ENCODE measurements around the gene OR6T1.

The OR6T1 gene

DNA sequence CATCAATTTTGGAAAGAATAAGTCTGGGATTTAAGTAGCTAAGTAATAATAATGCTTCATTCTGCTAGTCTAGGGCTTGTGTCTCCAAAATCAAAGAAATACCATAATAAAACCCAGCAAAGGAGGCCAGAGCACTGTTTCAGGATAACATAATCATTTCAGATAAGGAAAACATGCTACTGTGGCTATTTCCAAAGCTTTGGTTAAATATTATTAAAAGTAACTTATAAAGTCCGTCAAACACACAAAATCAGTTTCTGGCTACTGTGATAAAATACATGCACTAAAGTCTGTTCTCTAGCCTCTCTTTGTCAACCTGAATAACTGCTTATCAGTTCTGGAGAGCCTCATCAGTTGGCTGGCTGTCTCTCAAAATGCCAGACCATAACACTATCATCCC is 1.5 kb upstream of the OR6T1 start:
- no peak for DNase-seq (ENCODE audit: low read depth, low spot score)
- H3K4me3 ChIP-seq (ENCODE audit: low read depth, low read length) = no peak overlapping the region
- TF ChIP-seq, protein P1, sequence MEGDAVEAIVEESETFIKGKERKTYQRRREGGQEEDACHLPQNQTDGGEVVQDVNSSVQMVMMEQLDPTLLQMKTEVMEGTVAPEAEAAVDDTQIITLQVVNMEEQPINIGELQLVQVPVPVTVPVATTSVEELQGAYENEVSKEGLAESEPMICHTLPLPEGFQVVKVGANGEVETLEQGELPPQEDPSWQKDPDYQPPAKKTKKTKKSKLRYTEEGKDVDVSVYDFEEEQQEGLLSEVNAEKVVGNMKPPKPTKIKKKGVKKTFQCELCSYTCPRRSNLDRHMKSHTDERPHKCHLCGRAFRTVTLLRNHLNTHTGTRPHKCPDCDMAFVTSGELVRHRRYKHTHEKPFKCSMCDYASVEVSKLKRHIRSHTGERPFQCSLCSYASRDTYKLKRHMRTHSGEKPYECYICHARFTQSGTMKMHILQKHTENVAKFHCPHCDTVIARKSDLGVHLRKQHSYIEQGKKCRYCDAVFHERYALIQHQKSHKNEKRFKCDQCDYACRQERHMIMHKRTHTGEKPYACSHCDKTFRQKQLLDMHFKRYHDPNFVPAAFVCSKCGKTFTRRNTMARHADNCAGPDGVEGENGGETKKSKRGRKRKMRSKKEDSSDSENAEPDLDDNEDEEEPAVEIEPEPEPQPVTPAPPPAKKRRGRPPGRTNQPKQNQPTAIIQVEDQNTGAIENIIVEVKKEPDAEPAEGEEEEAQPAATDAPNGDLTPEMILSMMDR (IDR thresholded peaks at IDR 0.05; ENCODE audit: low read depth, low read length) = no peak
- in situ Hi-C loops (cut with HindIII; ENCODE audit: low sequenced_read_pairs) = no loop called here

DNA sequence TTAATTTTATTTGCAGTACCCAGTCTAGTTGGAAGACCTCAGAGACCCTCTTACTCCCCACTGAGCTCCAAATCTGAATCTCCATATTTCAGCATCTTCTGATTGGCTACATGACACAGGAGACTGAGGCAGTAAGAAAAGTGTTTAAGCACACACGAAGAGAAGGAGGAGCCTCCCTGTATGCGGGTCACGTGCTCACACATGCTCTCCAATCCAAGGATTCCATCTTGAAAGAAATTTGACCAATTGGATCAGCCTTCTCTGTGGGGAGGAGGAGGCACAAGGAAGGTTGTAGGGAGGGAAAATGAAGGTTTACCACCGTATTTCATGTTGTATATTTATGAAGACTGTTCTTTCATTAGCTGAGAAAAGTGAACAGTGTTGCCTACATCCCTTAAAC is 1.2 kb downstream of the OR6T1 start:
- no peak for DNase-seq (ENCODE audit: low read depth, low spot score)
- in situ Hi-C loops (cut with HindIII; ENCODE audit: low sequenced_read_pairs) = no loop called here
- no peak overlapping the region for H3K4me3 ChIP-seq (ENCODE audit: low read depth, low read length)
- TF ChIP-seq, protein P1 (IDR thresholded peaks at IDR 0.05; ENCODE audit: low read depth, low read length) = no peak

DNA sequence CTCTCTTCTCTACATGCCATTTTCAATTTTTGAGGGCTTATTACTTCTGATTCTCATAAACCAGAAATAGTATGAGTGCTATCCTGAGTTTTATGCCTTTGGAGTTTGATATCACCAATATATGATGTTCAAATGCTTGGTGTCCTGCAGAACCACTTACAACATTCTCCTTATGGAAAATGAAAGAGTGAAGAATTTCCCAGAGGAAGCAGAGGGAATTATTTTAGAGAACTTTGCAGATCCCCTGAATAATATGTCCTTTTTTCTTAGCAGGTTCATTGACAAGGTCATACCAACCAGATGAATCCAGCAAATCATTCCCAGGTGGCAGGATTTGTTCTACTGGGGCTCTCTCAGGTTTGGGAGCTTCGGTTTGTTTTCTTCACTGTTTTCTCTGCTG is 4.3 kb downstream of the OR6T1 start, which contains the start of gene OR4D5:
TSS of gene OR4D5 (plus strand) at position 301 of the 400 bp plus-strand sequence. CDS start at position 301, 0 bp downstream.
- TF ChIP-seq, protein P1 (IDR thresholded peaks at IDR 0.05; ENCODE audit: low read depth, low read length) = no peak
- DNase-seq (ENCODE audit: low read depth, low spot score) = no peak
- no peak within 1 kb of the TSS for H3K4me3 ChIP-seq (ENCODE audit: low read depth, low read length)
- in situ Hi-C loops (cut with HindIII; ENCODE audit: low sequenced_read_pairs) = no loop called here

DNA sequence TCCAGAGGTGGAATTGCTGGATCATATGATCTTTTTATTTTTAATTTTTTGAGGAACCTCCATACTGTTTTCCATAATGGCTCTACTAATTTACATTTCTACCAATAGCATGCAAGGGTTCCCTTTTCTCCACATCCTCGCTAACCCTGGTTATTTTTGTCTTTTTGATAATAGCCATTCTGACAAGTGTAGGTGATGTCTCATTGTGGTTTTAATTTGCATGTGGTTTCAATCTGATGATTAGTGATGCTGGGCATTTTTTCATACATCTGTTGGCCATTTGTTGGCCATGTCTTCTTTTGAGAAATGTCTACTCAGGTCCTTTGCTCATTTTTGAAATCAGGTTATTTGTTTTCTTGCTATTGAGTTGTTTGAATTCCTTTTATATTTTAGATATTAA is 19.6 kb downstream of the OR6T1 start:
- in situ Hi-C loops (cut with HindIII; ENCODE audit: low sequenced_read_pairs) = no loop called here
- TF ChIP-seq, protein P1 (IDR thresholded peaks at IDR 0.05; ENCODE audit: low read depth, low read length) = no peak
- DNase-seq (ENCODE audit: low read depth, low spot score) = no peak

DNA sequence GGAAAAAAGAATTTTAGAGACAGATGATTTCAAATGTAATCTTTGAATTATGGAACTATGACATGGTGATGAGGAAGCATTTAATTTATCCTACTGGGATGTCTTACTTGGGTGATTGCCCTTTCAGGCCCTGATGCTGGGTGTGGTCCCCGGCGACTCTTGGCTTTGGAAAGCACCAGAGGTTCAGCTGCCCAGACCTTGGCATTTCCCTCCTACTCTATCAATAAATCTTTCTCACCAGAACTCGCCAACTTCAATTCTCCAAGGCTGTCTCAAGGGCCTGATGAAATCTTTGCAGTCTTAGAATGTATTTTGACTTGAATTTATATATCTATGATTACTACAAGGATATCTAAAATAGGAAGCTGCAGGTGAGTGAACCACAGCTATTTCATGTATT is 22.7 kb downstream of the OR6T1 start:
- TF ChIP-seq, protein P1 (IDR thresholded peaks at IDR 0.05; ENCODE audit: low read depth, low read length) = no peak
- no peak for DNase-seq (ENCODE audit: low read depth, low spot score)
- in situ Hi-C loops (cut with HindIII; ENCODE audit: low sequenced_read_pairs) = no loop called here
- no peak overlapping the region for H3K4me3 ChIP-seq (ENCODE audit: low read depth, low read length)

More for the DNA sequence above, 19.6 kb downstream of the OR6T1 start:
- H3K4me3 ChIP-seq (ENCODE audit: low read depth, low read length) = no peak overlapping the region

DNA sequence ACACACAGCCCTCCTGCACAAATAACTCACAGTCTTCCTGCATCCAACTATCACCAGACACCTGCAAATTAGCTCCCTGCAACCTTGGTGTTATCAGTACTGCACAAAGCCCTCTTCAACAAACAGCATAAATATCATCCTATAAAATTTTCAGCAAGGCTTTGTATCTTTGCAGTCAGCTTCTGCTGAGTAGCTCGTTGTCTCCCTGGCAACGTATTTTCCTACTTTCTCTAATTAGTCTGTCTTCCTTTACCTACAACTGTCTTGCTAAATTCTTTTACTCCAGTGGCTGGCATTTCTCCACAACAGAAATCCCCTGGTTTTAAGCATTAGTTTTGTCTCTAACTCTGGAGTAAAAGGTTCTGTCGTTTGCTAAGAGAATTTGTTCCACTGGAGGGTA is 37.8 kb downstream of the OR6T1 start:
- in situ Hi-C loops (cut with HindIII; ENCODE audit: low sequenced_read_pairs) = no loop called here
- H3K4me3 ChIP-seq (ENCODE audit: low read depth, low read length) = no peak overlapping the region
- no peak for DNase-seq (ENCODE audit: low read depth, low spot score)
- TF ChIP-seq, protein P1 (IDR thresholded peaks at IDR 0.05; ENCODE audit: low read depth, low read length) = no peak

DNA sequence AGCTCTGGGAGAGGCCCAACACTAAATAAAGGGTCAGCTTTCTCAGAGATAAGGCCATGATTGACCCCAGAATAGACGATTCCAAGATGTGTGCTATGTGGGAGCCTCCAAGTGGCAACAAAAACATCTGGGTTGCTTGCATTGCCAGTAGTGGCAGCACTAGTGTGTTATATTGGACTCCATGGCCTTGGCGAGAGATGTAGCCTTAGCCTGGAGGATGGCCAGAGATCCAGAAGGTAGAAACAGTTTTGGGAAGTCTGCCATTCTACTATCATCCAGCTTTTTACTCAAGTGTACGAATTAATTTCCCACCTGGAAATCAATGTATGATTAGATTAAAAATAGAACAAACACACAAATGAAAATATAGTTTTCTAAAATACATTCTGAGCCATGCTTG is 38.7 kb downstream of the OR6T1 start:
- TF ChIP-seq, protein P1 (IDR thresholded peaks at IDR 0.05; ENCODE audit: low read depth, low read length) = no peak
- in situ Hi-C loops (cut with HindIII; ENCODE audit: low sequenced_read_pairs) = no loop called here

More for the DNA sequence above, 38.7 kb downstream of the OR6T1 start:
- no peak overlapping the region for H3K4me3 ChIP-seq (ENCODE audit: low read depth, low read length)
- no peak for DNase-seq (ENCODE audit: low read depth, low spot score)

Measured in astrocyte of the spinal cord (primary cell).